Measurements from ENCODE around the gene KLK15. TPM values are rescaled to one million over a fixed set of nuclear protein-coding genes. Genes with fewer than 3 reads are reported as not detected.

The KLK15 gene
- total RNA-seq, 4 donors from 2014 or later, result 1.3 to 3.8 TPM; not detected in 2

DNA sequence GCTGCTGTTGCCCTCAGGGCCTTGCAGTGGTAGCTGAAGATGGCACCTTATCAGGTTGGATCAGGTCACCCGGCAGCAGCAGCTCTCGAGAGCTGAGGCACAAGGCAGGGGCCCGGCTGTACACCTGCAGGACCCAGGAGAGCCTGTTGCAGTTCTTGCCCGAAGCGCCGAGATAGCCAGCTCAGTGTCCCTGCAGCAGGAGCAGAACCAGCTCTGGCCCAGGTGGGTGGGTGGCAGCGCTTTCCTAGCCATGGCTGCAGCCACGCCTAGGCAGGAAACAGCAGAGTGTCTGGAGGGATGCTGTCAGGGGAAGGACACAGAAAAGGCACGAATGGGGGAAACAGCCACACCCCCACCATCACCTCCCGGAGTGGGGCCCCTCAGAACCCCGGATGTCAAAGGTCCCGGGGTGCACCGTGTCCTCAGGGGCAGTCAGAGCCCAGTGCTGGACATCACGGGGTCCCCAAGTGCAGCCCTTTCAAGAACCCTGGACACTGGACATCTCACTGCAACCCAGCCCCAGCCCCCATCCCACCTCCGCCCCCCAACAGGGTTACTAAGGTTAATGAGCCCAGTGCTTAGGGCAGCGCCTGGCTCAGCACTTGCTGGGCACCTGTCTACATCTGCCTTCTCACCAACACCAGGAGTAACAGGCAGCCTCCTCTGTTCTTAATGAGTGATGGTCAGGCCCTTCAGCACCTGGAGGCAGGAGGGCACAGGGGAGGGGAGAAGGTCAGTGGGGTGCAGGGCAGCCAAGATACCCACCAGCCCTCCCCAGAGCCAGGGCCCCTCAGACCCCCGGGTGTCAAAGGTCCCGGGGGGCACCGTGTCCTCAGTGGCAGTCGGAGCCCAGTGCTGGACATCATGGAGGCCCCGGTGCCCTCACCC, 34.5 kb downstream of the KLK15 start:
- Histone ChIP-seq H3K4me3 (no peak overlapping the region), H3K4me1 (peaks cover 5 to 18% (median 16%) of the 10 kb centered on the region in 4 donors), H3K36me3 (no peaks in the 10 kb centered on the region), H3K27ac (no peak overlapping the region), H3K9me3 (no peaks in the 10 kb centered on the region), H3K27me3 (no peaks in the 10 kb centered on the region)
- no peak for TF ChIP-seq EP300 (IDR thresholded peaks at IDR 0.05; ENCODE audit: low read depth)
- no peak for TF ChIP-seq POLR2AphosphoS5 (IDR thresholded peaks at IDR 0.05)
- 80% methylated on average over 19 of the region's 21 CpGs; no CpG with 5 or more reads in 1 of the 2 donors for WGBS, 2 donors (ENCODE audit: low coverage in 1 of 2)
- in situ Hi-C loops (cut with MboI; ENCODE audit: low pct_ligation_motif_present in 1 of 4, low pct_unique_long_range_greater_than_20kb in 1 of 4, low sequenced_read_pairs in 3 of 4), result loop anchor here in 2 of 4 donors (25.0 kb wide), 1 partner anchor 262 kb away; no protein-coding TSS in a partner anchor
- DNase-seq, result no peak
- intact Hi-C loops (cut with DNase I; ENCODE audit: low total_unique reads), result no loop called here

DNA sequence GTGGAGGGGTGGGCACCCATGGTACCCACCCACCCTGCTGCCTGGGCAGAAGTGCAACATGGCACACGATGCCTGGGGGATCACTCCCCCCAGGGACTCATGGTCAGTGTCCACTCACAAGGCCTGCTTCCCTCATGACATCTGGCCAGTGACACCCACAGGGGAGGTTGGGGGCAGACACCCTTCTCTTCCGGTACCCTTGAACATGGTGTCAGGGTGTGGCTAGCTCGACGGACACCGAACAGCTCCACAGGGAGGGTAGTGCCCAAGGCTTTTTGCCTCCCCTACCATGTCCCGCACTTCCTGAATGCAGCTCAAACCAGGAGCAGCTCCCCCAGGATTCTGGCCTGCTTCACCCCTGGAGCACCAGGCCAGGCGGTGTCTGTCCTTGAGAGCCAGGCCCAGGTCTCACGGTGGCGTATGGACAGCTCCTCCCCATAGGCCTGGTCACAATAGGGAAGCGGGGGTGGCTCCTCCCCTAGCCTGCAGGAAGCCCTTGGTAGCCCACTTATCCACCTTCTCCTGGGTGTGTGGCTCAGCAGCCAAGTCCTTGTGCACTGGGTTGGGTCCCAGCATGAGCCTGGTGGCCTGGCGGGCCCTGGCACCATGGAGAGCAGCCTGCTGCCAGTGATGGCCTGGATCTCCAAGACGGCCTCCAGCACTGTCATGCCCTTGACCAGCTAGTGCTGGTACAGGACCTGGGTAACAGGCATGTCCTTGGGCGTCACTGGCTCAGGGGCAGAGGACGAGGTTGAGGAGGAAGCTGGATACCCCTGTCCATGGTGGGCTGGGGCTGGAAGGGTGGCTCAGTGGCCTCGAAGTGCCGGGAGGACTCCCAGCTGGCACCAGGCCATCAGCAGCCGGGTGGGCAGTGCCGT, 35.4 kb downstream of the KLK15 start:
- 73% methylated on average over 13 of the region's 18 CpGs; no CpG with 5 or more reads in 1 of the 2 donors for WGBS, 2 donors (ENCODE audit: low coverage in 1 of 2)
- Histone ChIP-seq H3K36me3 (no peaks in the 10 kb centered on the region), H3K27me3 (no peaks in the 10 kb centered on the region), H3K4me1 (peaks cover 0 to 9% (median 7%) of the 10 kb centered on the region in 4 donors), H3K9me3 (no peaks in the 10 kb centered on the region), H3K4me3 (no peak overlapping the region), H3K27ac (no peak overlapping the region)
- no peak for DNase-seq
- TF ChIP-seq POLR2AphosphoS5 (IDR thresholded peaks at IDR 0.05), result no peak
- TF ChIP-seq EP300 (IDR thresholded peaks at IDR 0.05; ENCODE audit: low read depth), result no peak
- in situ Hi-C loops (cut with MboI; ENCODE audit: low pct_ligation_motif_present in 1 of 4, low pct_unique_long_range_greater_than_20kb in 1 of 4, low sequenced_read_pairs in 3 of 4), result loop anchor here in 2 of 4 donors (25.0 kb wide), 1 partner anchor 261 kb away; no protein-coding TSS in a partner anchor
- intact Hi-C loops (cut with DNase I; ENCODE audit: low total_unique reads), result no loop called here

DNA sequence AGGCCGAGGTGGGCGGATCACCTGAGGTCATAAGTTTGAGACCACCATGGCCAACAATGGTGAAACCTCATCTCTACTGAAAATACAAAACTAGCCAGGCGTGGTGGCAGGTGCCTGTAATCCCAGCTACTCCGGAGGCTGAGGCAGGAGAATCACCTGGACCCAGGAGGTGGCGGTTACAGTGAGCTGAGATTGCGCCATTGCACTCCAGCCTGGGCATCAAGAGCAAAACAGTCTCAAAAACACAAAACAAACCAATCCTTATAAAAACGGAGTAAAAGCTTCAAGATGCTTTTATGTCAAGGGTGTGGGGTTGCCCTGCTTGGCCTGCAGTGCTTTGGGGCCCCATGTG, 36.0 kb downstream of the KLK15 start:
- H3K9me3 ChIP-seq, result no peaks in the 10 kb centered on the region
- H3K36me3 ChIP-seq, result no peaks in the 10 kb centered on the region

DNA sequence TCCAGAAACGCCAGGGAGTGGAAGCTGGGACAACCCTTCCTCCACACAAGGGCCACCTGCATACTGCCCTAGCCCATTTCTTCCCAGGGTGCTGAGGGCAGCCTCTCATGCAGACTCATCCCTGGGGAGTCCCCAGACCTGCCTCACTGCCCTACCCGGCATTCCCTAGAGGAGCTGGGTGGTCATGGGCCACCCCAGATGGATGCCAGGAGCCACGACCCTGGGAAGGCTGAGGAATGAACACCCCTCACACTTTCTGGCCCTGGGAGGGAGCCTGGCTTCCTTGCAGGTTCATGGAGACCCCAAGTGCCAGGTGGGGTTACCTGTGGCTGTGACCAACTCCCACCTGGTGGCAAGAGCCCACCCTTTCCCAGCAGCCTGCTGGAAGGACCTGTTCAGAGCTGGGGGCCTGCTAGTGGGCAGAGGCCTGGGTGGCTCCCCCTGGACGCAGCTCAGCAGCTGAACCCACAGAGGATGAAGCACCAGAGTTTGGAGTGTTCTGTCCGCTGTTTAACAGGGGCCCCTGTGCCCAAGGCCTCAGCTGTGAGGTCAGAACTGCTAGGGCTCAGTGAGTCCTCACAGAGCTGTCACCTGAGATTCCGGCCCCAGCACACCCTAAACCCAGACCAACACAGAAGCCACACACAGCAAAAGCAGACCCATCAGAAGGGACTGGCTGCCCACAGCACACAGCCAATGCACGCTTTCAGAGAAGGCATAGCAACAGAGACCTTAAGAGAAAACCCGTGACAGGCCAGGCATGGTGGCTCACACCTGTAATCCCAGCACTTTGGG, 36.5 kb downstream of the KLK15 start:
- intact Hi-C loops (cut with DNase I; ENCODE audit: low total_unique reads) (no loop called here), in situ Hi-C loops (cut with MboI; ENCODE audit: low pct_ligation_motif_present in 1 of 4, low pct_unique_long_range_greater_than_20kb in 1 of 4, low sequenced_read_pairs in 3 of 4) (loop anchor here in 2 of 4 donors (25.0 kb wide), 1 partner anchor 260 kb away; no protein-coding TSS in a partner anchor)
- DNase-seq, result no peak
- Histone ChIP-seq H3K4me1 (no peaks in the 10 kb centered on the region), H3K27ac (no peak overlapping the region), H3K9me3 (no peaks in the 10 kb centered on the region), H3K4me3 (no peak overlapping the region), H3K27me3 (peaks cover 7% of the 10 kb centered on the region), H3K36me3 (no peaks in the 10 kb centered on the region)
- 73% methylated on average over 7 of the region's 8 CpGs; no CpG with 5 or more reads in 1 of the 2 donors for WGBS, 2 donors (ENCODE audit: low coverage in 1 of 2)
- no peak for TF ChIP-seq POLR2A (IDR thresholded peaks at IDR 0.05)

More for the DNA sequence above, 36.0 kb downstream of the KLK15 start:
- Histone ChIP-seq H3K27me3 (peaks cover 2% of the 10 kb centered on the region), H3K27ac (no peak overlapping the region), H3K4me1 (peaks cover 0 to 3% (median 1%) of the 10 kb centered on the region in 4 donors), H3K4me3 (no peak overlapping the region)
- TF ChIP-seq, protein P1, sequence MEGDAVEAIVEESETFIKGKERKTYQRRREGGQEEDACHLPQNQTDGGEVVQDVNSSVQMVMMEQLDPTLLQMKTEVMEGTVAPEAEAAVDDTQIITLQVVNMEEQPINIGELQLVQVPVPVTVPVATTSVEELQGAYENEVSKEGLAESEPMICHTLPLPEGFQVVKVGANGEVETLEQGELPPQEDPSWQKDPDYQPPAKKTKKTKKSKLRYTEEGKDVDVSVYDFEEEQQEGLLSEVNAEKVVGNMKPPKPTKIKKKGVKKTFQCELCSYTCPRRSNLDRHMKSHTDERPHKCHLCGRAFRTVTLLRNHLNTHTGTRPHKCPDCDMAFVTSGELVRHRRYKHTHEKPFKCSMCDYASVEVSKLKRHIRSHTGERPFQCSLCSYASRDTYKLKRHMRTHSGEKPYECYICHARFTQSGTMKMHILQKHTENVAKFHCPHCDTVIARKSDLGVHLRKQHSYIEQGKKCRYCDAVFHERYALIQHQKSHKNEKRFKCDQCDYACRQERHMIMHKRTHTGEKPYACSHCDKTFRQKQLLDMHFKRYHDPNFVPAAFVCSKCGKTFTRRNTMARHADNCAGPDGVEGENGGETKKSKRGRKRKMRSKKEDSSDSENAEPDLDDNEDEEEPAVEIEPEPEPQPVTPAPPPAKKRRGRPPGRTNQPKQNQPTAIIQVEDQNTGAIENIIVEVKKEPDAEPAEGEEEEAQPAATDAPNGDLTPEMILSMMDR (IDR thresholded peaks at IDR 0.05), result no peak
- TF ChIP-seq POLR2A (IDR thresholded peaks at IDR 0.05) (no peak), EP300 (IDR thresholded peaks at IDR 0.05; ENCODE audit: low read depth) (no peak), POLR2AphosphoS5 (IDR thresholded peaks at IDR 0.05) (no peak)
- intact Hi-C loops (cut with DNase I; ENCODE audit: low total_unique reads) (no loop called here), in situ Hi-C loops (cut with MboI; ENCODE audit: low pct_ligation_motif_present in 1 of 4, low pct_unique_long_range_greater_than_20kb in 1 of 4, low sequenced_read_pairs in 3 of 4) (loop anchor here in 2 of 4 donors (25.0 kb wide), 1 partner anchor 260 kb away; no protein-coding TSS in a partner anchor)
- 60 to 66% methylated on average over 2 to 7 of the region's 7 CpGs for WGBS, 2 donors (ENCODE audit: low coverage in 1 of 2)
- no peak for DNase-seq

DNA sequence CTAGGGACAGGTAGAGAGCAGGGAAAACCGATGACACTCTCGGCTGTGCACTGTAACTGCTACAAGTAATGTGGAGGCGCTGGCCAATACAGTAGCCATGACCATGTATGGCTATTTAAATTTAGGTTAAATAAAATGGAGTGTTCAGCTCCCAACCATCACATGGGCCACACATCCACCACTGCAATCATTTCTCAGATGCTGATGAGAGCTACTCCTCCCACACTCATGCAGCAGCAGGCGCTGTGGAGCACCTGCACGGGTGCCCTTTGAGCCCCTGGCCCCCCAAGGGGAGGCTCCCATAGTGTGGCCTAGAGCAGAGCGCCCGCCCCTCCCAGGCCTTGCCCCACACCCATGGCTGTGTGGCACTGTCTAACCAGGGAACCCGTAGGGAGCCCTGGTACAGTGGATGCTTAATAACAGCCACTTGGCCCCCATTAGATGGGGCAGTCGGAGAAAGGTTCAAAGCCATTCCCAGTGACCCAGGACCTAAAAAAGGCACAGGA, 37.2 kb downstream of the KLK15 start:
- Histone ChIP-seq H3K36me3 (no peaks in the 10 kb centered on the region), H3K4me3 (no peak overlapping the region), H3K27me3 (peaks cover 8% of the 10 kb centered on the region), H3K4me1 (no peaks in the 10 kb centered on the region), H3K27ac (no peak overlapping the region), H3K9me3 (no peaks in the 10 kb centered on the region)
- 72 to 79% methylated on average over 5 to 9 of the region's 9 CpGs for WGBS, 2 donors (ENCODE audit: low coverage in 1 of 2)
- in situ Hi-C loops (cut with MboI; ENCODE audit: low pct_ligation_motif_present in 1 of 4, low pct_unique_long_range_greater_than_20kb in 1 of 4, low sequenced_read_pairs in 3 of 4), result loop anchor here in 2 of 4 donors (25.0 kb wide), 1 partner anchor 259 kb away; no protein-coding TSS in a partner anchor
- intact Hi-C loops (cut with DNase I; ENCODE audit: low total_unique reads), result no loop called here
- TF ChIP-seq EP300 (IDR thresholded peaks at IDR 0.05; ENCODE audit: low read depth) (no peak), POLR2AphosphoS5 (IDR thresholded peaks at IDR 0.05) (no peak), POLR2A (IDR thresholded peaks at IDR 0.05) (no peak)
- TF ChIP-seq, protein P1 (IDR thresholded peaks at IDR 0.05), result no peak
- no peak for DNase-seq

All from transverse colon (tissue), 4 donors.